ENCODE measurements around the gene GPN1. TPM values are rescaled to one million over a fixed set of nuclear protein-coding genes. Genes with fewer than 3 reads are reported as not detected.
"Not testable (repeated sequence)": the region's sequence is repeated elsewhere in the genome, so short reads cannot be mapped to it uniquely, and the experiment has no call there.

GPN1 gene
- total and polyA plus RNA-seq, 9 donors, result 26.3 to 37.2 (median 32.8) TPM

DNA sequence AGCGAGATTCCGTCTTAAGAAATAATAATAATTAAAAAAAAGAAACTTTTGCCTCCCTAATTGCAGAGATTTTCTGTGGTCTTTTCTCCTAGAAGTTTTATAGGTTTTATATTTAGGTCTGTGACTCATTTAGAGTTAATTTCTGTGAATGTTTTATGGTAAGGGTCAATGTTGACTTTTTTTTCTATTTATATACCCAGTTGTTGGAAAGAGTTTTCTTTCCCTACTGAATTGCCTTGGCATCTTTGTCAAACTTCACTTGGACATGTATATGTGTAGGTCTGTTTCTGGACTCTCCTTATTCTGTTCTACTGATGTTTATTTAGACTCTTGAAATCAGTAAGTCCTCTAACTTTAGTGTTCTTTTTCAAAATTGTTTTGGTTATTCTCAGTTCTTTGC, 40.5 kb upstream of the GPN1 start:
- Histone ChIP-seq H3K27me3 (ENCODE audit: control insufficient read depth, insufficient read depth, low read length) (no peaks in the 10 kb centered on the region), H3K4me3 (ENCODE audit: low read length) (no peak overlapping the region), H3K9me3 (replicated peaks; ENCODE audit: control insufficient read depth, low read depth, low read length) (peaks cover 16% of the 10 kb centered on the region), H3K4me1 (ENCODE audit: control insufficient read depth, insufficient read depth, low read length) (peaks cover 7% of the 10 kb centered on the region), H3K36me3 (ENCODE audit: control insufficient read depth, insufficient read depth, low read length) (no peaks in the 10 kb centered on the region), H3K27ac (ENCODE audit: low read length) (no peak overlapping the region)
- DNase-seq, result no peak
- no CpG with 5 or more reads among the region's 2 CpGs for WGBS (ENCODE audit: insufficient coverage)

GRCh38 chr2:27591745-27592144, 37.1 kb upstream of the GPN1 start:
- no peak for DNase-seq
- WGBS (ENCODE audit: insufficient coverage), result 100% methylated on average over 2 of the region's 3 CpGs
- no peaks in the 10 kb centered on the region for H3K27me3 ChIP-seq (ENCODE audit: control insufficient read depth, insufficient read depth, low read length)
- no peaks in the 10 kb centered on the region for H3K36me3 ChIP-seq (ENCODE audit: control insufficient read depth, insufficient read depth, low read length)
- no peak overlapping the region for H3K4me3 ChIP-seq (ENCODE audit: low read length)
- H3K9me3 ChIP-seq (replicated peaks; ENCODE audit: control insufficient read depth, low read depth, low read length), result peaks cover 33% of the 10 kb centered on the region
- no peaks in the 10 kb centered on the region for H3K4me1 ChIP-seq (ENCODE audit: control insufficient read depth, insufficient read depth, low read length)
- H3K27ac ChIP-seq (ENCODE audit: low read length), result no peak overlapping the region

DNA sequence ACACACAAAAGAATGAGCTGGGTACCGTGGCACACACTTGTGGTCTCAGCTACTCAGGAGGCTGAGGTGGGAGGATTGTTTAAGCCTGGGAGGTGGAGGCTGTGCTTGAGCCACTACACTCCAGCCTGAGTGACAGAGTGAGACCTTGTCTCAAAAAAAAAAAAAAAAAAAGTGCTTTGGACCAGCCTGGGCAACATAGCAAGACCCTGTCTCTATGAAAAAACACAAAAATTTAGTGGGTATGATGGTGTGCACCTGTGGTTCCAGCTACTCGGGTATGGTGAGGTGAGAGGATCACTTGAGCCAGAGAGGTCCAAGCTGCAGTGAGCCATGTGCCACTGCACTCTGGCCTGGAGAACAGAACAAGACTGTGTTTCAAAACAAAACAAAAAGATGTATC, 35.6 kb upstream of the GPN1 start:
- H3K4me1 ChIP-seq (ENCODE audit: control insufficient read depth, insufficient read depth, low read length), result no peaks in the 10 kb centered on the region
- WGBS (ENCODE audit: insufficient coverage), result 100% methylated on average over 1 of the region's 2 CpGs
- H3K9me3 ChIP-seq (replicated peaks; ENCODE audit: control insufficient read depth, low read depth, low read length), result peaks cover 31% of the 10 kb centered on the region
- no peak overlapping the region for H3K4me3 ChIP-seq (ENCODE audit: low read length)
- H3K27me3 ChIP-seq (ENCODE audit: control insufficient read depth, insufficient read depth, low read length), result no peaks in the 10 kb centered on the region
- no peaks in the 10 kb centered on the region for H3K36me3 ChIP-seq (ENCODE audit: control insufficient read depth, insufficient read depth, low read length)
- H3K27ac ChIP-seq (ENCODE audit: low read length), result no peak overlapping the region
- no peak for DNase-seq

DNA sequence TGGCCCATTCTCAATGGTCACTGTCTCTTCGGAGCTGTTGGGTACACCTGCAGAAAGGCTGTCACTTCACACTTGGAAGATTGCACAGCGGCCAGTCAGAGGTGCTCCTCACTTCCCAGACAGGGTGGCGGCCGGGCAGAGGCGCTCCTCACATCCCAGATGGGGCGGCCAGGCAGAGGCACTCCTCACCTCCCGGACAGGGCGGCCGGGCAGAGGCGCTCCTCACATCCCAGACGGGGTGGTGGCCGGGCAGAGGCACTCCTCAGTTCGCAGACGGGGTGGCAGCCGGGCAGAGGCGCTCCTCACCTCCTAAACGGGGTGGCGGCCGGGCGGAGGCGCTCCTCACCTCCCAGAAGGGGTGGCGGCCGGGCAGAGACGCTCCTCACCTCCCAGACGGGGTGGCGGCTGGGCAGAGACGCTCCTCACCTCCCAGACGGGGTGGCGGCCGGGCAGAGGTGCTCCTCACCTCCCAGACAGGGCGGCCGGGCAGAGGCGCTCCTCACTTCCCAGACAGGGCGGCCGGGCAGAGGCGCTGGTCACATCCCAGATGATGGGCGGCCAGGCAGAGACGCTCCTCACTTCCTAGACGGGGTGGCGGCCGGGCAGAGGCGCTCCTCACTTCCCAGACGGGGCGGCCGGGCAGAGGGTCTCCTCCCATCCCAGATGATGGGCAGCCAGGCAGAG, 34.7 kb upstream of the GPN1 start:
- not testable (repeated sequence) for H3K27ac ChIP-seq (ENCODE audit: low read length); H3K4me1 ChIP-seq (ENCODE audit: control insufficient read depth, insufficient read depth, low read length); DNase-seq; H3K4me3 ChIP-seq (ENCODE audit: low read length); H3K27me3 ChIP-seq (ENCODE audit: control insufficient read depth, insufficient read depth, low read length); H3K36me3 ChIP-seq (ENCODE audit: control insufficient read depth, insufficient read depth, low read length)
- H3K9me3 ChIP-seq (replicated peaks; ENCODE audit: control insufficient read depth, low read depth, low read length), result peaks cover 30% of the 10 kb centered on the region
- WGBS (ENCODE audit: insufficient coverage), result 99% methylated on average over 38 of the region's 45 CpGs

DNA sequence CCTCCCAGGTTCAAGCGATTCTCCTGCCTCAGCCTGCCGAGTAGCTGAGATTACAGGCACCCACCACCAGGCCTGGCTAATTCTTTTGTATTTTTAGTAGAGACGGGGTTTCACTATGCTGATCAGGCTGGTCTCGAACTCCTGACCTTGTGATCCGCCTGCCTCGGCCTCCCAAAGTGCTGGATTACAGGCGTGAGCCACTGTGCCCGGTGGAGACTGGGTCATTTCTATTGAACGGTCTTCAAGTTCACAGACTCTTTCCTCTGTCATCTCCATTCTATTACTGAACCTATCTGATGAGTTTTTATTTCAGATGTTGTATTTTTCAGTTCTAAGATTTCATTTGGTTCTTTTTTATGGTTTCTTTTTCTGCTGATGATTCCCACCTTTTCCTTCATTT, 33.4 kb upstream of the GPN1 start:
- not testable (repeated sequence) for DNase-seq; H3K4me1 ChIP-seq (ENCODE audit: control insufficient read depth, insufficient read depth, low read length); H3K27me3 ChIP-seq (ENCODE audit: control insufficient read depth, insufficient read depth, low read length); H3K4me3 ChIP-seq (ENCODE audit: low read length); H3K27ac ChIP-seq (ENCODE audit: low read length)
- Histone ChIP-seq H3K36me3 (ENCODE audit: control insufficient read depth, insufficient read depth, low read length) (peaks cover 11% of the 10 kb centered on the region), H3K9me3 (replicated peaks; ENCODE audit: control insufficient read depth, low read depth, low read length) (peaks cover 27% of the 10 kb centered on the region)
- 100% methylated on average over 6 of the region's 9 CpGs for WGBS (ENCODE audit: insufficient coverage)

DNA sequence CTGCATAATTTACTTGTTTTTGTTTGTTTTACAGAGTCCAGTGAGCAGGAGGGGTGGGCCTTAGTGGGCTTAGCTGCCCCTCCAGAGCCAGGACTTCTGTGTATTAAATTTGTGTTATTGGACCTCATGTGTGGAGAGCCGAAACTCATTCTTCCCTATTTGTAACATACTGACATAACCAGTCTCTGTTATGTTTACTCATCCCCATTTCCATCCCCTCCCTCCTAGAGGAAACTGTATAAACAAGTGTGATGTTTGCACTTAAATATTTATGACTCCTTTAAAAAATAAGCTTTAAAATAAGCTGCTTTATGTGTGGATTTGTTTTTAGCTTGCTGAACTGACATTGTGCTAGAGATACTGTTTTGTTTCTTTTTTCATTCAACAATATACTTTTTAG, 32.2 kb upstream of the GPN1 start:
- Histone ChIP-seq H3K36me3 (ENCODE audit: control insufficient read depth, insufficient read depth, low read length) (peaks cover 17% of the 10 kb centered on the region), H3K27me3 (ENCODE audit: control insufficient read depth, insufficient read depth, low read length) (no peaks in the 10 kb centered on the region), H3K9me3 (replicated peaks; ENCODE audit: control insufficient read depth, low read depth, low read length) (peaks cover 23% of the 10 kb centered on the region), H3K27ac (ENCODE audit: low read length) (no peak overlapping the region), H3K4me3 (ENCODE audit: low read length) (no peak overlapping the region), H3K4me1 (ENCODE audit: control insufficient read depth, insufficient read depth, low read length) (no peaks in the 10 kb centered on the region)
- no CpG with 5 or more reads among the region's 1 CpG for WGBS (ENCODE audit: insufficient coverage)
- no peak for DNase-seq

- no peak overlapping the region for H3K4me3 ChIP-seq (ENCODE audit: low read length)
- peaks cover 61% of the 10 kb centered on the region for H3K36me3 ChIP-seq (ENCODE audit: control insufficient read depth, insufficient read depth, low read length)
- H3K27ac ChIP-seq (ENCODE audit: low read length), result no peak overlapping the region
- no peaks in the 10 kb centered on the region for H3K27me3 ChIP-seq (ENCODE audit: control insufficient read depth, insufficient read depth, low read length)
- H3K9me3 ChIP-seq (replicated peaks; ENCODE audit: control insufficient read depth, low read depth, low read length), result no peaks in the 10 kb centered on the region
- WGBS (ENCODE audit: insufficient coverage), result 83% methylated on average over 1 of the region's 2 CpGs
- no peaks in the 10 kb centered on the region for H3K4me1 ChIP-seq (ENCODE audit: control insufficient read depth, insufficient read depth, low read length)
- no peak for DNase-seq
Observed at GRCh38 chr2:27606611-27607010, 22.2 kb upstream of the GPN1 start.

DNA sequence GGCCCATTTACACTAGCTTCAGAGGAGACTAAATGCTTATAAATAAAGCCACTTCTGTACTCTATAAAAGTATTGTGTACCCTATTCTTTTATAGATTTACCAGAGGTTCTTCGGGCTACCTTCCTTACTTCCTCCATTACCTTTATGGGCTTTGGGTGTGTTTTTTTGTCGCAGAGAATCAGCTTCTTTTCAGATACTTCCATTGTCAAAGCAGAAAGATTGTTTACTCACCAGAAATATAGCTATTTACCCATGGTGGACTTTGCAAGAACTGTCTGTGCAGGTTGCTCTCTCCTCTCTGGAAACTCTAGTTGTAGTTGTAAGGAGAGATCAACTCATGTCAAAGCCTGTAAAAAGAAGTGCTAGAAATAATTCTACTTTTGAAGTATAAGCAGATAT, 14.9 kb upstream of the GPN1 start:
- Histone ChIP-seq H3K4me3 (ENCODE audit: low read length) (no peak overlapping the region), H3K27me3 (ENCODE audit: control insufficient read depth, insufficient read depth, low read length) (no peaks in the 10 kb centered on the region), H3K9me3 (replicated peaks; ENCODE audit: control insufficient read depth, low read depth, low read length) (no peaks in the 10 kb centered on the region), H3K4me1 (ENCODE audit: control insufficient read depth, insufficient read depth, low read length) (no peaks in the 10 kb centered on the region), H3K36me3 (ENCODE audit: control insufficient read depth, insufficient read depth, low read length) (peaks cover 39% of the 10 kb centered on the region), H3K27ac (ENCODE audit: low read length) (no peak overlapping the region)
- no peak for DNase-seq
- whole genome bisulfite sequencing (ENCODE audit: insufficient coverage), result no CpG with 5 or more reads among the region's 2 CpGs

DNA sequence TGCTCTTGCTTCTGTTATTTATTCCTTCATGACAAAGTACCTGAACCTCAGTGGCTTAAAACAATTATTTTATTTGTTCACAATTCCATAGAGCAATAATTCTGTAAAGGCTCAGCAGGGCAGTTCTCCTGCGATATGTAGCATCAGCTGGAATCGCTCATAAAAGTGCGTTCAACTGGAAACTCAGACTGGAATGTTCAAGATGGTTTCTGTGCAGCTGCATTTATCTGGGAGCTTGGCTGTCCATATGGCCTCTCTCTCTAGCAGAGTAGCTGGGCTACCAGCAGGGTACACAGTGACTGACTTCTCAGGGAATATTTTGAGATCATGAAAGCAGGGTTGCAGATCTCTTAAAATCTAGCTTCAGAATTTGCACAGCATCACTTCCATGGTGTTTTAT, 13.5 kb upstream of the GPN1 start:
- Histone ChIP-seq H3K36me3 (ENCODE audit: control insufficient read depth, insufficient read depth, low read length) (peaks cover 31% of the 10 kb centered on the region), H3K4me3 (ENCODE audit: low read length) (no peak overlapping the region), H3K4me1 (ENCODE audit: control insufficient read depth, insufficient read depth, low read length) (no peaks in the 10 kb centered on the region), H3K9me3 (replicated peaks; ENCODE audit: control insufficient read depth, low read depth, low read length) (no peaks in the 10 kb centered on the region), H3K27me3 (ENCODE audit: control insufficient read depth, insufficient read depth, low read length) (no peaks in the 10 kb centered on the region), H3K27ac (ENCODE audit: low read length) (no peak overlapping the region)
- 97% methylated on average over 3 of the region's 3 CpGs for WGBS (ENCODE audit: insufficient coverage)
- DNase-seq, result no peak

DNA sequence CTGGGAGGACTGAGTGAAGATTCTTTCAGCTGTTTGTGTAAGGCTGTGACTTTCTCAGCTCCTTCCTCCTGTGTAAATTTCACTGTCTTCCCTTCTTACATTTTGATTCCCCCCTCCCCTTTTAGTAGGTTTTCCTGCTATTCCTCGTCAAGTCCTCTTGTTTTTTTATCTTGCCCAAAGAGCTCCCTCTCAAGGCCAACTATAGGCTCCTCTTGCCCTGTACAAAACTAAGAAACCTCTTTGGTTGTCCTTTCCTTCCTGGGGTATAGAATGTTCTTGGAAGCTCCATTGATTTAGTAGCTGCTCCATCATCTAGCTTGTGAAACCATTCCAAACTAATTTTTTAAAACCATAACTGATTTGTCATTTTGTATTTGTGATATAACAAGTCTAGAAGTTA, 7.3 kb upstream of the GPN1 start:
- Histone ChIP-seq H3K27me3 (ENCODE audit: control insufficient read depth, insufficient read depth, low read length) (no peaks in the 10 kb centered on the region), H3K9me3 (replicated peaks; ENCODE audit: control insufficient read depth, low read depth, low read length) (no peaks in the 10 kb centered on the region), H3K4me3 (ENCODE audit: low read length) (no peak overlapping the region), H3K36me3 (ENCODE audit: control insufficient read depth, insufficient read depth, low read length) (peaks cover 52% of the 10 kb centered on the region), H3K4me1 (ENCODE audit: control insufficient read depth, insufficient read depth, low read length) (no peaks in the 10 kb centered on the region), H3K27ac (ENCODE audit: low read length) (no peak overlapping the region)
- WGBS (ENCODE audit: insufficient coverage), result no CpG with 5 or more reads among the region's 1 CpG
- no peak for DNase-seq

DNA sequence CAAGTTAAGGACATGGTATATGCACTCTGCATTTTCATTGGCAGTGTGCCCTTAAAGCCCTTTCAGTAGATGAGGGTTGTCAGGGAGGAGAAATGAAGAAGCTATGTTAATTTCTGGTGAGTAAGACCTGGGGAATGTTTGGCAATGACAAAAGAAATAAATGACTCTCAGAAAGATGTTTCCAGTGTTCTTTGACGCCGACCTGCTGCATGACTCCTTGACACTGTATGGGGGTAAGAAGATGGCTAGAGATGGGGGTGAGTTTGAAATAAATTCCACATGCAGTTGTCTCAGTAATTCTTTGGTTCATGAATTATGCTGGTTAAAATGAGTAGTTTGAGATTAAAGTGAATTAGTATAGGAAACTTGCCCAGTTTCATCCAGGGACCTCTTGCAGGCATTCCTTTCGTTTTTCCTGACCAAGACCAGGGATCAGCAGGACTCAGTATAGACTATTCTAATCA, 5.9 kb upstream of the GPN1 start:
- Histone ChIP-seq H3K4me1 (ENCODE audit: control insufficient read depth, insufficient read depth, low read length) (peaks cover under 1% of the 10 kb centered on the region), H3K36me3 (ENCODE audit: control insufficient read depth, insufficient read depth, low read length) (peaks cover 39% of the 10 kb centered on the region), H3K9me3 (replicated peaks; ENCODE audit: control insufficient read depth, low read depth, low read length) (no peaks in the 10 kb centered on the region), H3K4me3 (ENCODE audit: low read length) (no peak overlapping the region), H3K27ac (ENCODE audit: low read length) (no peak overlapping the region), H3K27me3 (ENCODE audit: control insufficient read depth, insufficient read depth, low read length) (no peaks in the 10 kb centered on the region)
- WGBS (ENCODE audit: insufficient coverage), result 94% methylated on average over 2 of the region's 3 CpGs
- no peak for DNase-seq

Measured in muscle of leg (tissue), 11 donors.